ENCODE measurements around the gene DDT. TPM values are rescaled to one million over a fixed set of nuclear protein-coding genes. Genes with fewer than 3 reads are reported as not detected.

DDT gene
- total and polyA plus RNA-seq, 10 of the 15 experiments (the other 5 are each of a cell fraction or from before 2014, with no cell fraction given), result 25.1 to 408 (median 202) TPM

GRCh38 chr22:23970816-23971486 is 3.3 kb downstream of the DDT start:
- POLR2A ChIA-PET, result interaction anchor here (0.6 kb wide), 1 partner anchor 77 kb away, joined by 3 read pairs; the partner anchor contains the start of gene MIF
- CTCF ChIA-PET, result interaction anchor here (0.9 kb wide), 1 partner anchor 112 kb away, joined by 3 read pairs; no protein-coding TSS in a partner anchor
- RAD21 ChIA-PET (ENCODE audit: unreplicated experiment), result no interaction called here

More at GRCh38 chr22:23970816-23971486, 3.3 kb downstream of the DDT start:
- peaks cover 11 to 25% of the 10 kb centered on the region in 2 experiments for H3K36me3 ChIP-seq (ENCODE audit: control insufficient read depth in 2 of 2, insufficient read depth in 2 of 2, low read length in 1 of 2)
- no peaks in the 10 kb centered on the region for H3K4me1 ChIP-seq (ENCODE audit: control insufficient read depth, insufficient read depth, low read length)
- ATAC-seq (no peak), DNase-seq (ENCODE audit: low read depth, low spot score) (no peak), FAIRE-seq (no peak)
- whole genome bisulfite sequencing (ENCODE audit: insufficient coverage, insufficient replicate concordance, low lambda C conversion rate, missing lambda C conversion rate), result 92% methylated on average over 6 of the region's 6 CpGs
- no peak overlapping the region for H3K4me3 ChIP-seq
- H4K20me1 ChIP-seq (ENCODE audit: control insufficient read depth, insufficient read depth), result no peaks in the 10 kb centered on the region; the same call in 1 of the 2 replicates
- H3K4me2 ChIP-seq (ENCODE audit: control insufficient read depth, insufficient read depth), result no peak overlapping the region; the same call in 1 of the 2 replicates
- no TSS peak for BruUV-seq (replicated peaks)
- in situ Hi-C loops (cut with MboI) (loop anchor here (5.0 kb wide), 1 partner anchor 44 kb away; no protein-coding TSS in a partner anchor), intact Hi-C loops (cut with micrococcal nuclease; ENCODE audit: unreplicated experiment) (loop anchor here (5.0 kb wide), 1 partner anchor 44 kb away; no protein-coding TSS in a partner anchor)
- SMC1A ChIA-PET (ENCODE audit: uncharacterized antibody, unreplicated experiment), result no interaction called here
- TF ChIP-seq CUX1 (IDR thresholded peaks at IDR 0.05; ENCODE audit: insufficient replicate concordance, low read depth, low read length) (no peak), PAX8 (IDR thresholded peaks at IDR 0.05) (no peak), JUND (IDR thresholded peaks at IDR 0.05; ENCODE audit: low read depth, low read length) (no peak), FOXM1 (IDR thresholded peaks at IDR 0.05; ENCODE audit: low read depth, low read length) (no peak), E2F4 (IDR thresholded peaks at IDR 0.05; ENCODE audit: low read depth, low read length) (no peak)
- no peak overlapping the region for H2AFZ ChIP-seq (ENCODE audit: control insufficient read depth, low read depth, low read length)
- no peaks in the 10 kb centered on the region; the same call in 1 of the 3 replicates for H3K9me3 ChIP-seq (replicated peaks; ENCODE audit: control insufficient read depth, insufficient read depth, low read length)
- no peak overlapping the region for H3K9ac ChIP-seq (ENCODE audit: control insufficient read depth, insufficient read depth, low read length)
- H3K79me2 ChIP-seq (ENCODE audit: control insufficient read depth, insufficient read depth, low read length), result peaks cover 13% of the 10 kb centered on the region
- no peaks in the 10 kb centered on the region for H3K27me3 ChIP-seq (replicated peaks in 1 of 2; ENCODE audit: control insufficient read depth in 2 of 2, insufficient read depth in 2 of 2, low read length in 1 of 2)
- H3K27ac ChIP-seq (ENCODE audit: control insufficient read depth, insufficient read depth), result no peak overlapping the region

Data from GM12878 (cell line).